GM12865 (cell line): ENCODE measurements around the gene OGFOD3.
"Not testable (repeated sequence)": the region's sequence is repeated elsewhere in the genome, so short reads cannot be mapped to it uniquely, and the experiment has no call there.

Experiments
- DNase-seq: peaks from one replicate; pipeline ENCODE4 v3.0.0; 2010; ENCODE audit warnings: low read depth
- H3K4me3 ChIP-seq: 2 replicates; pipeline ENCODE4 v1.5.1; 2011; ENCODE audit warnings: mild to moderate bottlenecking, low read depth, low read length, control low read depth
- TF ChIP-seq, protein P1 (sequence below): IDR thresholded peaks from 2 replicates; pipeline ENCODE4 v1.5.1; 2011; ENCODE audit warnings: low read length, control low read depth, low read depth, inconsistent platforms; ENCODE audit not compliant: insufficient read depth; ENCODE audit errors: missing control alignments

The OGFOD3 gene

DNA sequence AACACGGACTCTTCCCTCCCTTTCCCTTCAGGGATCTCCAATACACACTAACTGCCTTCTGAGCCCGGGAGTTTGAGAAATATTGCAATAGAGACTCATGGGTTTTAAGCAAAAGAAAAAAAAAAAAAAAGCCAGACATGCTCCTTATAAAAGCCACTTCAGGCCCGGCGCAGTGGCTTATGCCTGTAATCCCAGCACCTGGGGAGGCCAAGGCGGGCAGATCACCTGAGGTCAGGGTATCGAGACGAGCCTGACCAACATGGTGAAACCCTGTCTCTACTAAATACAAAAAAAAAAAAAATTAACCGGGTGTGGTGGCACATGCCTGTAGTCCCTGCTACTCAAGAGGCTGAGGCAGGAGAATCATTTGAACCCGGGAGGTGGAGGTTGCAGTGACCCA is 2.6 kb downstream of the OGFOD3 start:
- no peak for DNase-seq
- TF ChIP-seq, protein P1, sequence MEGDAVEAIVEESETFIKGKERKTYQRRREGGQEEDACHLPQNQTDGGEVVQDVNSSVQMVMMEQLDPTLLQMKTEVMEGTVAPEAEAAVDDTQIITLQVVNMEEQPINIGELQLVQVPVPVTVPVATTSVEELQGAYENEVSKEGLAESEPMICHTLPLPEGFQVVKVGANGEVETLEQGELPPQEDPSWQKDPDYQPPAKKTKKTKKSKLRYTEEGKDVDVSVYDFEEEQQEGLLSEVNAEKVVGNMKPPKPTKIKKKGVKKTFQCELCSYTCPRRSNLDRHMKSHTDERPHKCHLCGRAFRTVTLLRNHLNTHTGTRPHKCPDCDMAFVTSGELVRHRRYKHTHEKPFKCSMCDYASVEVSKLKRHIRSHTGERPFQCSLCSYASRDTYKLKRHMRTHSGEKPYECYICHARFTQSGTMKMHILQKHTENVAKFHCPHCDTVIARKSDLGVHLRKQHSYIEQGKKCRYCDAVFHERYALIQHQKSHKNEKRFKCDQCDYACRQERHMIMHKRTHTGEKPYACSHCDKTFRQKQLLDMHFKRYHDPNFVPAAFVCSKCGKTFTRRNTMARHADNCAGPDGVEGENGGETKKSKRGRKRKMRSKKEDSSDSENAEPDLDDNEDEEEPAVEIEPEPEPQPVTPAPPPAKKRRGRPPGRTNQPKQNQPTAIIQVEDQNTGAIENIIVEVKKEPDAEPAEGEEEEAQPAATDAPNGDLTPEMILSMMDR = no peak
- no peak overlapping the region for H3K4me3 ChIP-seq

DNA sequence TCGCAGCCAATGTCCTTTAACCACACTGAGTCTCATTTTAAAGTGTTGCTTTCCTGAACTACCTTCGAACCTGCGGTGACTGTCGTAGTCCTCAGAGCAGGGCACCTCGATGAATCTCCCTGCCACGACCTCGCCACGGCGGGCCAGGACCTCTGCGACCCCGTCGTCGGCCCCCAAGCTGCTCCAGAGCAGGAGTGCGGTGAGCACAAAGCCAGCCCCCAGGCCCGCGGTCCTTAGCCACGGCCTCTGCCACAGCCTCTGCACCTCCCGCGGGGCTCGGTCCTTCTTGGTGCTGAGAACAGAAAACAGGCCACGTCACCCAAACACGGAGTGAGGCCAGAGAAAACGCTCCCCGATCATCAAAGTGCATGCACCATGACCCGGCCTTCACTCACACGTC is 3.0 kb downstream of the OGFOD3 start:
- DNase-seq = no peak
- H3K4me3 ChIP-seq = no peak overlapping the region
- TF ChIP-seq, protein P1 = no peak

DNA sequence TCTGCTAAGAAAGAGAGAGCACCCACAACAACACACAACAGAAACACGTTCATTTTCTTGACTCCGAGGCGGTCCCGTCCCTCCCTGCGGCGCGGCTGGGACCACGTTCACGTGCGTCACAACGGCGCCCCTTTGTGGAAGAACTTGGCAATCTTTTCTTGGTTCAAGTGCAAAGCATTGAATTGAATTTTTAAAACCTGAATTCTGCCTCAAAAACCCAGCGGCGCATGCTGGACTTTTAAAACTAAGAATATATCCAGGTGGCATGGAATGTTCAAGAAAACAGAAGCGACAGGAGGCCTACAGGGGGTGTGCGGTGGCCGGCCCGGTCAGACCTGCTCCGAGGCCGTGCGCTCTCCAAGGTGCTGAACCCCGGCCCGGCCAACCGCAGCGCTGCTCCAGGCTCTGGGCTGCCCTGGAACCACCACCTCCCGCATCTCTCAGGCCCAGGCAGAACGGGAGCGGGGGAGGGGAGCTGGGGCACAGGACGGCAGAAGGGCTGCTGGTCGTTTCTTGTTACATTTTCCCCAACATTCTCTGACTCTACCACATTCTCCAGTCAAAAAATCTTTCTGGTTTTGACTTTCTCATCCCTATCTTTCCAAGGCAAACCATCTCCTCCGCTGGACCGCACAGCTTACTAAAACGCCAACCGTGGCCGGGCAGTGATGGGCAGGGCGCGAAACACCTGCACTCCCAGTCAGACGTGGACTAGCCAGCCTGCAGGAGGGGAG is 3.7 kb downstream of the OGFOD3 start:
- no peak overlapping the region for H3K4me3 ChIP-seq
- TF ChIP-seq, protein P1 = peak; percentile 35
- peak; percentile 61 for DNase-seq

DNA sequence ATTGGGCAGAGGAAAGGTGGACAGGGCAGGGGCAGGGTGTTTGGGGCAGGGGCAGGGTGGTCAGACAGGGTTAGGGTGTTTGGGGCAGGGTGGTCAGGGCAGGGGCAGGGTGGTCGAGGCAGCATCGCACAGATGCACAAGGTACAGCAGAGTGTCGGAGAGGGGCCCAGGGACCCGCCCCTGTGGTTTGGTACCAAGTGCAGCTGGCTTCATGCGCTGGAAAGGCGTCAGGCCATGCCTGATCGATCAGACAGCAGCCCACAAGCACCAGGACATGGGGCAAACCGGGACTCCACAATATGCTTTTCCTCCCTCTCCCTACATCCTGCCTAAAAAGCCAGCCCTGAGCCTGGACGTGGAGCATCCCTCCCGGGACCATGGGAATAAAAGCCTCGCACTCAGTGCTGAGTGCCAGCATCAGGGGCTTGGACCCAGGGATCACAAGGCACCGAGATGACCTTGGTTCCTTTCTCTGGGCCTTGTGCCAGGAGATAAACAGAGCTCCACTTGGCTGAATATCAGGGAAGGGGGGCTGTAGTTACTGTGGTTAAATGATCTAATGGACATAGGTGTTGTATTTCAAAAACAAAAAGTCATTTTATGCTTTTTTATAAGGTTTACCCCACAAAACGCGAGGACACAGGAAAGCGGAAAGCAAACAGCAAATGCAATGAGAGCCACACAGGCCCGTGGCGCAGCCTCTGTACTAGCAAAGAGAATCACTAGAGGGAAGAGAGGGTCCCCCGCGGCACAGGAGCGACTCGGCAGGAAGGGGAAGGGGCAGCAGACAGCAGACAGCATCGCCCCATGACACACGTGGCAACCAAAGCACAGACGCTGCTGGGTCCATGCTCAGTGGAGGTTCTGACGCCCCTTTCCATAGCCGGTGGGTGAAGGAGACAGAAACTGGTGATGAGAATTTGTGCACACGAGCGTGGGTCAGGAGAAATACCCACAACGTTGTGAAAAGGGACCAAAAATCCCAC is 5.6 kb downstream of the OGFOD3 start:
- no peak overlapping the region for H3K4me3 ChIP-seq
- no peak for DNase-seq
- TF ChIP-seq, protein P1 = no peak

DNA sequence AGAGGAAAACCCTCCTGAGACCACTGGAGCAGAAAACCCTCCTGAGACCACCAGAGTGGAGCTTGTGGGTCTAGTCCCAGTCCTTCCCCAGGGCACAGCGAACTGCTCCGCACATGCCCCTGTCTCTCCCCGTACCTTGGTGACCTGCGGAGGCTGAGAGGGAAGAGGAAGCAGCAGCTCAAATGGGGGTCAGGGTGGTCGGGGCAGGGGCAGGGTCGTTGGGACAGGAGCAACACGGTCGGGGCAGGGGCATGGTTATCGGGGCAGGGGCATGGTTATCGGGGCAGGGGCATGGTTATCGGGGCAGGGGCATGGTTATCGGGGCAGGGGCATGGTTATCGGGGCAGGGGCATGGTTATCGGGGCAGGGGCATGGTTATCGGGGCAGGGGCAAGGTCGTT is 6.3 kb downstream of the OGFOD3 start:
- H3K4me3 ChIP-seq, DNase-seq: not testable (repeated sequence)

DNA sequence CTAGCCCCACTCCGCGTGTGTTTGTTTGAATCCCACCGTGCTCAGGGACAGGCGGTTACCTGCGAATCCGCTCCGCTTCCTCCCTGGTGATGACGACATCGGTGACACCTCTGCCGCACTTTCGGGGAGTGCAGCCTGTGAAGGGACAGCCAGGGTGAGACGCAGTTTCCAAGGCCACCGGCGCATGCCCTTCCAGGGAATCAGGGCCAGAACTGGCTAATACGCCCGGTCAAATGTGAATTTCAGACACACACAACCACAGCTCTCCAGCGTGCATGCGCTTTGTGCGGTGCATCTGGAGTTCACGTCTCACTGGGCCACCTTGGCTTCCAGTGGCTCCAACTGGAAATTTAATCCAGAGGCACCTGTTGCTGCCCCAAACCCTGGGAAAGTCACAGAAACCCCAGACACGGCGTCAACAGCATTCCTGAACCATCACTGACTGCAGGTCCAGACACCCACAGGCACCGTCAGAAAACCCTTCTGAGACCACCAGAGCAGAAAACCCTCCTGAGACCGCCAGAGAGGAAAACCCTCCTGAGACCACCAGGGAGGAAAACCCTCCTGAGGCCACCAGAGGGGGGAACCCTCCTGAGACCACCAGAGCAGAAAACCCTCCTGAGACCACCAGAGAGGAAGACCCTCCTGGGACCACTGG is 6.9 kb downstream of the OGFOD3 start:
- no peak overlapping the region for H3K4me3 ChIP-seq
- no peak for DNase-seq
- TF ChIP-seq, protein P1 = no peak

DNA sequence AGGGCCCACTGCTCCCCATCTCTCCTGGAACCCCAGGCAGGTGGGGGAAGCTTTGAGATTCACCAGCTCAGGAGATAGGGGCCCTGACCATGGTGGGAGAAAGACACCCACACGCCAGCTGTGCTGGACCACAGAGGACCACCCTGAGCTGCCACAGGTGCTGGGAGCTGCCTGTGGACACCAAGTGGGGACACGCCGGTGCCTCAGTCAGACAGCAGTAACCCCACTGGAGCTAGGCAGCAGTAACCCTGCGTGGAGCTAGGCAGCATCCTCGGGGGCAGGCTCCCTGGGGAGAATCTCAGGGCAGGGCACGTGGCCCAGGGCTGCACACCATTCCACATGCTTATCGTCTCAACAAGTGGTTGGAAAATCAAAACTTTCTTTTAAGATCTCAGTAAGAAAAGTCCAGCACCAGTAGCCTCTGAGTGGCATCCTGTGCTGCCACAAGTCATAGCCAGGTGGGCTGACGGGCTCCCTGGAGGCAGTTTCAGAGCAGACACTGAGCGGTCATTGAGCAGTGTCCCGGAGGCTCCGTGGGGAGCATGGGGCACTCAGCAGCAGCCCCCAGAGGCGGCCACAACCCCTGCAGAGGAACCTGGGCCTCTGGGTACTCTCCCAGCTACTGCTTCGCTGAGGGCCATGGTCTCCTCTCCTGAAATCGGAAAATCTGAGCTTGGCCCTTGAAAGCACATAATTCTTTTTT is 8.2 kb downstream of the OGFOD3 start:
- TF ChIP-seq, protein P1 = no peak
- DNase-seq = no peak
- no peak overlapping the region for H3K4me3 ChIP-seq
